ENCODE data around the gene QSER1. TPM values are rescaled to one million over a fixed set of nuclear protein-coding genes. Genes with fewer than 3 reads are reported as not detected.

The QSER1 gene
- total RNA-seq, 1 donor from 2014 or later, result 48.4 TPM

GRCh38 chr11:32972781-32973180 is 80.2 kb downstream of the QSER1 start:
- no peak overlapping the region for H3K27ac Mint-ChIP-seq
- no peaks in the 10 kb centered on the region for H3K27me3 Mint-ChIP-seq
- TF ChIP-seq CTCF (IDR thresholded peaks at IDR 0.05; ENCODE audit: unreplicated experiment), result no peak
- peaks cover 3% of the 10 kb centered on the region for H3K4me1 Mint-ChIP-seq (ENCODE audit: low read depth)
- no peak overlapping the region for H3K4me3 Mint-ChIP-seq (ENCODE audit: low read depth)
- no peaks in the 10 kb centered on the region for H3K9me3 Mint-ChIP-seq (ENCODE audit: low read depth)
- DNase-seq (ENCODE audit: low spot score, unreplicated experiment), result no peak
- peaks cover 13% of the 10 kb centered on the region for H3K36me3 Mint-ChIP-seq (ENCODE audit: insufficient read depth)

GRCh38 chr11:32982626-32983025 is 90.0 kb downstream of the QSER1 start:
- no peaks in the 10 kb centered on the region for H3K27me3 Mint-ChIP-seq
- H3K36me3 Mint-ChIP-seq (ENCODE audit: insufficient read depth), result no peaks in the 10 kb centered on the region
- no peak overlapping the region for H3K27ac Mint-ChIP-seq
- DNase-seq (ENCODE audit: low spot score, unreplicated experiment), result no peak
- peaks cover 6% of the 10 kb centered on the region for H3K4me1 Mint-ChIP-seq (ENCODE audit: low read depth)
- no peak for TF ChIP-seq CTCF (IDR thresholded peaks at IDR 0.05; ENCODE audit: unreplicated experiment)
- no peaks in the 10 kb centered on the region for H3K9me3 Mint-ChIP-seq (ENCODE audit: low read depth)
- no peak overlapping the region for H3K4me3 Mint-ChIP-seq (ENCODE audit: low read depth)

GRCh38 chr11:32983506-32983905 is 90.9 kb downstream of the QSER1 start:
- TF ChIP-seq CTCF (IDR thresholded peaks at IDR 0.05; ENCODE audit: unreplicated experiment), result no peak
- Mint-ChIP-seq H3K36me3 (ENCODE audit: insufficient read depth) (no peaks in the 10 kb centered on the region), H3K4me1 (ENCODE audit: low read depth) (peaks cover 4% of the 10 kb centered on the region), H3K9me3 (ENCODE audit: low read depth) (peaks cover 4% of the 10 kb centered on the region), H3K4me3 (ENCODE audit: low read depth) (no peak overlapping the region), H3K27ac (no peak overlapping the region), H3K27me3 (no peaks in the 10 kb centered on the region)
- DNase-seq (ENCODE audit: low spot score, unreplicated experiment), result no peak

GRCh38 chr11:32985600-32985999 is 93.0 kb downstream of the QSER1 start:
- Mint-ChIP-seq H3K4me1 (ENCODE audit: low read depth) (peaks cover 4% of the 10 kb centered on the region), H3K9me3 (ENCODE audit: low read depth) (peaks cover 11% of the 10 kb centered on the region), H3K4me3 (ENCODE audit: low read depth) (no peak overlapping the region), H3K36me3 (ENCODE audit: insufficient read depth) (no peaks in the 10 kb centered on the region), H3K27ac (no peak overlapping the region), H3K27me3 (no peaks in the 10 kb centered on the region)
- no peak for TF ChIP-seq CTCF (IDR thresholded peaks at IDR 0.05; ENCODE audit: unreplicated experiment)
- no peak for DNase-seq (ENCODE audit: low spot score, unreplicated experiment)

- Mint-ChIP-seq H3K36me3 (ENCODE audit: insufficient read depth) (no peaks in the 10 kb centered on the region), H3K27ac (no peak overlapping the region), H3K4me3 (ENCODE audit: low read depth) (no peak overlapping the region), H3K9me3 (ENCODE audit: low read depth) (peaks cover 20% of the 10 kb centered on the region), H3K27me3 (no peaks in the 10 kb centered on the region), H3K4me1 (ENCODE audit: low read depth) (peaks cover 4% of the 10 kb centered on the region)
- DNase-seq (ENCODE audit: low spot score, unreplicated experiment), result no peak
- no peak for TF ChIP-seq CTCF (IDR thresholded peaks at IDR 0.05; ENCODE audit: unreplicated experiment)
Observed at GRCh38 chr11:32987851-32988250, 95.2 kb downstream of the QSER1 start.

All from progenitor cell of endocrine pancreas (in vitro differentiated cells).